ENCODE measurements around the gene GPR6. TPM values are rescaled to one million over a fixed set of nuclear protein-coding genes. Genes with fewer than 3 reads are reported as not detected.
A peak's percentile ranks its signal among the peaks of the same experiment; 100 is the strongest.

The GPR6 gene
- total RNA-seq, 6 experiments from 2014 or later: not detected

GRCh38 chr6:109945091-109945490, 33.0 kb upstream of the GPR6 start:
- ATAC-seq (no peak), DNase-seq (no peak)
- intact Hi-C loops (cut with DNase I): no loop called here
- Histone ChIP-seq H3K36me3 (no peaks in the 10 kb centered on the region), H3K4me3 (no peak overlapping the region), H3K4me1 (no peaks in the 10 kb centered on the region), H3K27ac (no peak overlapping the region), H3K9me3 (no peaks in the 10 kb centered on the region), H3K27me3 (no peaks in the 10 kb centered on the region)
- TF ChIP-seq POLR2A (IDR thresholded peaks at IDR 0.05) (no peak), CTCF (IDR thresholded peaks at IDR 0.05) (no peak)

GRCh38 chr6:109946979-109947378, 31.1 kb upstream of the GPR6 start:
- Histone ChIP-seq H3K4me3 (no peak overlapping the region), H3K4me1 (no peaks in the 10 kb centered on the region), H3K27me3 (no peaks in the 10 kb centered on the region), H3K36me3 (no peaks in the 10 kb centered on the region), H3K9me3 (no peaks in the 10 kb centered on the region), H3K27ac (no peak overlapping the region)
- TF ChIP-seq CTCF (IDR thresholded peaks at IDR 0.05): no peak
- TF ChIP-seq POLR2A (IDR thresholded peaks at IDR 0.05): no peak
- intact Hi-C loops (cut with DNase I): no loop called here
- ATAC-seq (peak in 1 of 4 donors; percentile 25), DNase-seq (no peak)
- no CpG with 5 or more reads among the region's 4 CpGs for WGBS (ENCODE audit: insufficient coverage, low coverage, low lambda C conversion rate, missing lambda C conversion rate)

- H3K9me3 ChIP-seq: no peaks in the 10 kb centered on the region
- no peak overlapping the region for H3K27ac ChIP-seq
- no peak overlapping the region for H3K4me3 ChIP-seq
- no peaks in the 10 kb centered on the region for H3K4me1 ChIP-seq
- 69% methylated on average over 17 of the region's 19 CpGs for WGBS (ENCODE audit: insufficient coverage, low coverage, low lambda C conversion rate, missing lambda C conversion rate)
- DNase-seq (no peak), ATAC-seq (peak in 1 of 4 donors; percentile 27)
- no peak for TF ChIP-seq POLR2A (IDR thresholded peaks at IDR 0.05)
- no peak for TF ChIP-seq CTCF (IDR thresholded peaks at IDR 0.05)
- H3K36me3 ChIP-seq: no peaks in the 10 kb centered on the region
- intact Hi-C loops (cut with DNase I): no loop called here
- no peaks in the 10 kb centered on the region for H3K27me3 ChIP-seq
These were observed 28.6 kb upstream of the GPR6 start for GRCh38 chr6:109949281-109950065.

- no peak for TF ChIP-seq CTCF (IDR thresholded peaks at IDR 0.05)
- no peak for TF ChIP-seq POLR2A (IDR thresholded peaks at IDR 0.05)
- no peaks in the 10 kb centered on the region for H3K9me3 ChIP-seq
- H3K27me3 ChIP-seq: no peaks in the 10 kb centered on the region
- 78% methylated on average over 2 of the region's 2 CpGs for WGBS (ENCODE audit: insufficient coverage, low coverage, low lambda C conversion rate, missing lambda C conversion rate)
- intact Hi-C loops (cut with DNase I): no loop called here
- H3K4me1 ChIP-seq: no peaks in the 10 kb centered on the region
- DNase-seq (no peak), ATAC-seq (no peak)
- H3K27ac ChIP-seq: no peak overlapping the region
- H3K4me3 ChIP-seq: no peak overlapping the region
- H3K36me3 ChIP-seq: no peaks in the 10 kb centered on the region
These were observed 22.6 kb upstream of the GPR6 start for GRCh38 chr6:109955491-109955890.

Measured in right lobe of liver (tissue), 6 donors.